ENCODE measurements around the gene ARAF.

Gene ARAF

DNA sequence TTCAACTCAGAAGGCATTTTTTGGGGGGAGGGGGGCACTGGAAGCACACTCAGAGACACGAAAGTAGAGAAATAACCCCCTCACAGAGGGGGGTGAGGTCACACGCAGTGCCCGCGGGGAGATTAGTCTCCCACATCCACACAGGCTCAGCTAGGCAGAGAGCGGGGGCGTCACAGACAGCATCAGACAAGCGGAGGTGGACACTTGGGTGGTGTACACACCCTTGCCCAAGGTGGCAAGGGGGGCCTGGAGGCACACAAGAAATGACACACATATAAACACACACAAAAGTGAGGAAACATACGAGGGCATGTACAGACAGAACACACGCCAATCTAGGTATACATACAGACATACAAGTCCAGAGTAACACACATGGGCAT, 59.3 kb downstream of the ARAF start:
- no peak for DNase-seq (ENCODE audit: low spot score)
